GM12872 (cell line): ENCODE measurements around the gene MARCKS.

ENCODE experiments used
- CTCF ChIP-seq: IDR thresholded peaks from 3 replicates; pipeline ENCODE4 v1.5.1; 2011; ENCODE audit warnings: low read depth, mild to moderate bottlenecking, low read length, moderate library complexity; ENCODE audit not compliant: insufficient read depth

MARCKS gene

GRCh38 chr6:113858480-113859348 lies 1.6 kb downstream of the MARCKS start:
- peak; percentile 80 for TF ChIP-seq CTCF

GRCh38 chr6:113859349-113860180 lies 2.4 kb downstream of the MARCKS start:
- no peak for TF ChIP-seq CTCF

- no peak for TF ChIP-seq CTCF
These were observed 3.2 kb downstream of the MARCKS start for GRCh38 chr6:113860181-113860955.

GRCh38 chr6:113862112-113862511 lies 5.0 kb downstream of the MARCKS start:
- no peak for TF ChIP-seq CTCF

GRCh38 chr6:113870917-113871316 lies 13.8 kb downstream of the MARCKS start:
- no peak for TF ChIP-seq CTCF

- TF ChIP-seq CTCF: no peak
These were observed 14.8 kb downstream of the MARCKS start for GRCh38 chr6:113871975-113872374.

GRCh38 chr6:113873043-113873667 lies 16.0 kb downstream of the MARCKS start:
- no peak for TF ChIP-seq CTCF
